Epithelial cell of prostate (primary cell): ENCODE measurements around the gene NR5A2.

ENCODE experiments used
- DNase-seq: peaks from one replicate; pipeline ENCODE4 v3.0.0-alpha.2; 2011; ENCODE audit warnings: low read depth, low spot score
- H3K27ac ChIP-seq: fragments of 450-650 bp; 2 replicates; pipeline ENCODE4 v1.5.1; 2017; ENCODE audit warnings: mild to moderate bottlenecking

The NR5A2 gene

DNA sequence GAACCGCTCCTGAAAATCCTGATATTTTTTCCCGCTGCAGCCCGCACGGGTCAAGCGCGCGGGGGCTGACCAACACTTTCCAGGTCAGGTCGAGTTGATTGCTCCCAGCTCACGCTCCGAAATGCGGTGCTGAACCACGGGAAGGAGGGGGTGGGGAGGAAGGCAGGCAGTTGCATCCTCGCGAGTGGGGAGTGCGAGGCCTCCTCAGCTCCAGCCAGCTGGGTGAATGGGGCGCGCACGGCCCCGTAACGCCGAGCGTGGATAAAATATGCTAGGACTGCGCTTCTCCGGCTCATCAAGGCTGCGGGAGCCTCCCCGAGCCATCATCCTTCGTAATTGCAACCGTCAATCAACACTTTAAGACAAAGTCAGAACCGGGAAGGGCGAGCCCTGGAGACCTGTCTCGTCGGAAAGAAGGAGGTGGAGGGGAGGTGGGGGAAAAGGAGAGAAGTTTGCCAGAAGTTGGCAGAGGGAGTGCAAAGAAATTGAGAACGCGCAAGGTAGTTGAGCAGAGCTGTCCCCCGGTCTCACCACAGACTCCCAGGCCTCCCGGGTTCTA, 8.0 kb downstream of the NR5A2 start:
- no peak for DNase-seq
- H3K27ac ChIP-seq = no peak overlapping the region

DNA sequence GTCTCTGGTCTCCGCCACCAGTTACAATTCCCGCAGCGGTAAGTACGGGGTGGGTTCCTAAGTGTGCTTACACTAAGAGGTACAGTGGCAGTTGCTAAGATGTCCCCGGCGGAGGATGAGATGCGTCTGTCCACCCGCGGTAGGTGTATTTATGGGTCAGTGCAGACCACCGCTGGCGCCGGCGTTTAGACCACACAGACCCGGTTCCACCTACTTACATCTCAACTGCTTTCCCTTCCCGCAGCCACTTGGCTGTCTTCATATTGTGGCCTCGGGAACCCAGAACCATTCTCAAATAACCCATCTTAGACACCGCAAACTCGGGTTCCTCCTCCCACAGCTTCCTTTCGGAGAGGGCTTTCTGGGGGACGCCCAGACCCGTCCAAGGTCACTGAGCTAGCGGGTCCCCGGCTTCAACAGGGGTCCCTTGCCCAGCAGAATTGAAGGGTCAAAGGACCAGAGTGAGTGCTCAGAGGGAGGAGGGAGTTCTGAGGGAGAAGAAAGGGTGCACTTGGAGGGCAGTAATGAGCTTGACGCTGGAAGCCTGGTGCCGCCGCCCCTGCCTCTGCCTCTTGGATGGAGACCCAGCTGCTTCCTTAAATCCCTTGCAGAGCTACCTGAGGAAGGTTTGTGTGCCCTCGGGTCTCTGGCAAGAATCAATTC, 8.6 kb downstream of the NR5A2 start:
- no peak for DNase-seq
- no peak overlapping the region for H3K27ac ChIP-seq

DNA sequence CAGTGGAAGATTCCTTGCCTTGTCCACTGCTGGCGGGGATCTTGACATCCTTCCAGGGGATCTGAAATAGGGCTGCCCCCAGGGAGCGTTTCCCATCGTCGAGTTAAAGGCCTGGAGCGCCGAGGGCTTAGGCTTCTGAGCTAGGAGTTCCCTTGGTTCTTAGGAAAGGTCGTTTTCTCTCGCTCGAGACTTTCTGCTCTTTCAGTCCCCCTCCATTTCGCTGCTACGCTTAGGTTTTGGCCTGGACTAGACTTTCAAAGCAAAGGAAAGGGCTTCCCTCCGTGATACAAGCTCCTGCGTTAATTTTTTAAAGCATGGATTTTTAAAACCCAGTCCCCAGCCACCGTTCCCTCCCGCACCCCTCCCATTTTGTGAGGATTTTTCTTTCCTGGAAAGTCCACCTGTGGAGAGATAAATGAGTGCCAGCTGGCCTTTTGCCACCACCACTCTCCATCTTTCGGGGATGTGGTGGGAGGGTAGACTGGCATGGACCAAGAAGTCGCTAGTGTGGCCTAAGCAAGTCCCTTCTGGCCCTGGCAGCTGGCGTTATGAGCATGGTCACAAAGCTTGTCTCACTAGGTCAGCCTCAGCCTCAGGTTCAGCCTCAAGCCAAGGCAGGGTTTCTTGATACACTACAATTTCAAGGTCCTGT, 9.2 kb downstream of the NR5A2 start:
- no peak overlapping the region for H3K27ac ChIP-seq
- DNase-seq = no peak

DNA sequence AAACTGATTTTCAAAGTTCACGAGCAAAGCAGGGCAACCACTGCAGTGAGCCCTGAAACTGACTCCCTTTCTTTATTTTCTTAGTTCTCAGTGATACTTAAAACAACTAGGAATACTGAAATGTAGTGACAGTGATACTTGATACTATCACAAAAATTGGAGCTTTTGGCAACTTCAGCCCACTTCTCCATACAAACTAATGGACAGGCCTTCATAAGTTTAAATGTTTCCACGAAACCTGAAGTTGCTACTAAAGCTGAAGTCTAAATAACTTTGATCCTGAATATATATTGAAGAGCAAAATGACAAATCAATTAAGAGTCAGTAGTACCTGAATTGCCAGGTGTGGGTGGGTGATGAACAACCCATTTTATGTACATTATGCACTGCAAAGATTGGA, 10.0 kb downstream of the NR5A2 start:
- H3K27ac ChIP-seq = no peak overlapping the region
- no peak for DNase-seq

DNA sequence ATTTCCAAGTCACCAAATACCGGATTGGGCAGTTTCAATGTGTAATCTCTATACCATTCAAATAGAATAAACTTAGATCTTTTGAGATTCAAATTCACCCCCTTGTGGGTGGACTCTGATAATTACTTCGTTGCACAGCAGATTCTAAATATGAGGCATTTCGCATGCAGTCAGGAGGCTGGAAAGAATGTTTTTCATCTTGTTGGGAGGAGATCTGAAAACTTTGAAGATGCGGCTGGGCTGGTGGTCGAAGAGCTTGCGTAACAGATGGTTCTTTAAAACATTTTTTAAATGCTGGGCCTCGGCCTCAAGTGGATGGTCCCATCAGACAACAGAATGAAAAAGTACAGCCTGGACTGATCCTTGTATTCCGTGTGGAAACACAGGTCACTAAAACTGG, 10.4 kb downstream of the NR5A2 start:
- H3K27ac ChIP-seq = no peak overlapping the region
- no peak for DNase-seq

DNA sequence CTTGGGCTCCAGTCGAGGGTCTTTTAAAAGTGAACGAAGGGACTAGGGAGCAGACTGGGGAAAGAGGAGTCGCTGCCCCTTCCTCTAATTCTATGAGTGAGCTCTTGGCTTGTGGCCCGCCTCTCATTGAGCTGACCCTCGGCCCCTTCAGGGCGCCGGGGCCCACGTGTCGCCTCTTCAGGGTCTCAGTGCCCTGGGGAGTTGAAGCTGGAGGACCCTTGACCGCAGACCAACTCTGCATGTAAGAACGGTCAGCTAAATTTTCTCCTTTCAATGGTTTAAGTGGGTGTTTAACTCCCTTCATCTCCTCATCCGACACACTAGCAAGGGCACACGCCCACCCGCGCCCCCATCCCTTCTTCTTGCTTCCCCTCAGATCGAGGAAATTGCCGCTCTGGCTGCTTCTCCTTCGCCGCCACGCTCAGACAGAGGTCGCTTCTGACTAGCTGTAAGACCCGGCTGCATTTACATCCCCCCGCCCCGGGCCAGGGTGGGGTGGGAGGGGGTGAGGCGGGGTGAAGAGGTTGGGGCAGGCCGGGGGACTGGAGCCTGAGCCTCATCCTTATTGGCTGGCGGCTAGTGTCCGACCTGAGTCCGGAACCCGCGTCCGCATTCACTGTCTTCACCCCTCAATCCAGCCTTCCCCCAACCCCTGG, 10.9 kb downstream of the NR5A2 start:
- DNase-seq = no peak
- no peak overlapping the region for H3K27ac ChIP-seq

DNA sequence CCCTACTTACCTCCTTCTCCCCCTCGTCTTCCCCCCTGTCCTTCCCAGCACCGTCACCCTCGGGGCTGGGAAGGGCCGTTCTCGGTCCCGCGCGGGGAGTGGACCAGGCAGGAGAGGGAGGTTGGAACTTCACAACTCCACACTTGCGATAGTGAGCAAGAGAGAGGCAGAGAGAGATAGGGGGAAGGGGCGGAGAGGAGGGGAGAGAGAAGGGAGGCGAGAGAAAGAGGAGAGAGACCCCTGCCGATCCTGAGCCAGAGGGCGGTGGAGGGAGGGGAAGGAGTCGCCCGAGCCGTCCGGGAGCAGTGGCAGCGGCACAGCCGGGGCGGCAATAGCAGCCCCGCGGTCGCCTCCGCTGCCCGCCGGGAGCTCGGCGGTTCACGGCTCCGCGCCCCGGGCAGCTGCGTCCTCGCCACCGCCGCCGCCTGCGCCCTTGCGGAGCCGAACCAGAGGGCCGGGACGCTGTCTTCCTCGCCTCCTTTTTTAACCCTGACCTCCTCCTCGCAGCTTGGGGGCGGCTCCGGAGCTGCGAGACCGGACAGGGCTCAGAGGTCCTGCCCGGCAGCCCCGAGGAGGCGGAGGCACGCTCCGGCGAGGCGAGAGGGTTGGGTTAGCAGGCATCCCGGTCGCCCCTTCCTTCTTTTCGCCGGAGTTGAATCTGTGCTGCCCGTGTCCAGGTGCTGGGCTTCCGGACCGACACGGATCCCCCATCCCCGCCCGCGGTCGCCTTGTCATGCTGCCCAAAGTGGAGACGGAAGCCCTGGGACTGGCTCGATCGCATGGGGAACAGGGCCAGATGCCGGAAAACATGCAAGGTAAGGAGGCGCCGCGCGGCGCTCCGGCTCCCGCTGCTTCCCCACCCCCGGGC, 11.7 kb downstream of the NR5A2 start:
- H3K27ac ChIP-seq = no peak overlapping the region
- no peak for DNase-seq

DNA sequence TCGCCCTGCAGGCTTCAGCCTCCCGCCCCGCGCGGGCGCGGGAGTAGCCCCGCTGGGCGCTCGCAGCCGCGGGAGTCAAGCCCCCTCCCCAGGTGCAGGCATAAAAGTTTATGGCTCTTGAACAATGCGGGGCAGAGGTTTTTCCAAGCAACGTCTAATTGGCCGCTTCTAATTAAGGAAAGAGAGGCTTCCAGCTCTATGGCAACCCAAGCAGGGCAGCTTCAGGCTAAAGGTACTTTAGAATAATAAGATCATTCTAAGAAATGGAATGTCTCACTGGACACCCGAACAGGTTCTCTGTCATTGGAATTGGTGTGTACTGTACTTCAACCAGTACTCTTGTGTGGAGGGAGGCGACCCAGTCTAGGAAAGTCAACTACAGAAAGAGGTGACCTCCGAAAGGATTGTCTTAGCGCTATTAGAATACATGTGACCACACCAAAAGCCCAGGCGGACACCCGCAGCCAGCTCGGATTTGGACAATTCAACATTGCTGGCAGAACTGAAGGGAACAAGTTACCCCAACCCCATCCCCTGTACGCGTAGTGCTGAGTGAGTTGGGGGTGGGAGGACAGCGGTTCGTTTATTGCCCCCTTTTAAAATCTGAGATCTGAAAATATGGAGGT, 12.5 kb downstream of the NR5A2 start:
- no peak for DNase-seq
- no peak overlapping the region for H3K27ac ChIP-seq

DNA sequence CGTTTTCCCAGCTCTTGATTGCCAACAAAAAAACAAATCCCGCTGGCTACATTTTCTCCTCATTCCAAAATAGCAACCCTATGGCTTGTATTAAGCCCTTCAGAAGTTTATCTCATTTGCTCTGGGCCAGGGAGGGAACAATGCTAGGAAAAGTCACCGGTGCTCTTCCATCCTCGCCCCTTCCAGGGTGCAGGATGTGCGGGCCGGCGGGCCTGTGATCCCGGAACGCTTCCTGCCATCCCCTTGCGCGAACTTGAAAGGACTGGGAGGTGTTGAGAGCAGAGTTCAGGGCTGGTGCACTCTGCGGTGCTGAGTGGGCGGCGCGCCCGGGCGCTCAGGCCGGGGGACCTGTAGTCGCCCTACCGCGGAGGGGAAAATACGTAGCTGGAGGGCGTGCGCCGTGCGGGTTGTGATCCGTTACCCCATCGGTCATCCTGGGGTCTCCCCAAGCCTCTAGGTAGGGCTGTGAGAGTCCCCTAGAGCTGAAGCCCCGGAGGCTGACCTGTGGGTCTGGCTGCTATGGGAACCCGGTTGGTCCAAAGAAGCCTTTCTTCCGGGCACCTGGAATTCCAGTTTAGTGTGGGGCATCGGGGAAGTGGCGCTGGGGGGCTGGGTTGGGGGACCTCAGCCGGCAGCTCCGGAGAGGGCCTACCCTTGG, 13.1 kb downstream of the NR5A2 start:
- no peak for DNase-seq
- H3K27ac ChIP-seq = no peak overlapping the region

- no peak overlapping the region for H3K27ac ChIP-seq
- DNase-seq = no peak
Observed at GRCh38 chr1:200041337-200042118, 14.0 kb downstream of the NR5A2 start.

- no peak for DNase-seq
- H3K27ac ChIP-seq = no peak overlapping the region
Observed at GRCh38 chr1:200042119-200042551, 14.6 kb downstream of the NR5A2 start.

DNA sequence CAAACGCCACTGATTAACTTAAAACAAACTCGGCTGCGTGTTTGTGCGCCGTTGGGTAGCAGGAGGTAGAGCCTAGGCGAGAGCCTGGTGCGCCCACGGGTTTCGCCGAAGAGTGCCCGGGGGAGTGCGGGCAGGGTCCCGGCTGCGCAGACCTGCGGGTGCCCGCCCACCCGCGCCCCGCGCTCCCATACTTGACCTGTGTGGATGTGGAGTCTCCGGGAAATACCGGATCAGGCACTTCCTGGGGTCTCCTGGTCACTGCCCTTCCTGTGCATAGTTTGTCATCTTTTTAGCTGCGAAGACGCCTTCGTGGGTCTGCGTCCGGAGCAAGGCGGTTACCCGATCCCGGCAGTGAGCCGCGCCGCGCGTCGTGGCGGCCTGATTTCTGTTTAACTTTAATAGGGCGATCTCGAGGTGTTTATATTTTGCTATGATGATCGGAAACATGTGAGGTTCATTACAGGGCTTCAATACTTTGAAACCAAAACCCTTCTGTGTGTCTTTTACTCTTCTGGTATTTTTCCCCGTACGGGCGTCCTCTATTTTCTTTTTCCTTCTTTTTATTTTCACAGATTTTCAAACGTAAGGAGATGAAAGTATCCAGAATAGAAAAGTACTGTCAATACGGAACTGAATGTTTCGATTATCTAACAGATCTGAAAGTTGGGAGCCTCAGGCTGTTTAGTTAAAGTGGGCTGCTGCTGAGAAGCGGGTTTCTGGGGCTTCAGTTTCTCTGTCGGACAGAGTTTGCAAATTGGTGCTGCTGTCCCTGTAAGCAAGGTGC, 15.2 kb downstream of the NR5A2 start:
- DNase-seq = no peak
- H3K27ac ChIP-seq = no peak overlapping the region

DNA sequence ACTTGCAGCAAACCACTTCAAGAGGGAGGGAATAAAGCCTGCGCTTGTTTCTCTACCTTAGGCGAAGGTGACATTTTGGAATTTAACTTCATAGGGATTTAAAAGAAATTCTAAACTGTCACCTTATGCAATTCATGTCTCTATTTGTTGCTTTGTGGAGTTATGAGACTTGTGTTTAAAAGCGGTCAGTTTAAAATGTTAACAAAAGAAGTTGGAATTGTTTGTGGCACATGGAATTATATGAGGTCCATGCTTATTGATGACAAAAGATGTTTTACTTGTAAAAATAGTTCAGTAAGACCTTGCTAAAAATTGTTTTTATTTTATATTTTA, 15.8 kb downstream of the NR5A2 start:
- no peak for DNase-seq

GRCh38 chr1:200046115-200046514, 18.6 kb downstream of the NR5A2 start:
- H3K27ac ChIP-seq = no peak overlapping the region
- no peak for DNase-seq

More for the DNA sequence above, 15.8 kb downstream of the NR5A2 start:
- H3K27ac ChIP-seq = no peak overlapping the region

DNA sequence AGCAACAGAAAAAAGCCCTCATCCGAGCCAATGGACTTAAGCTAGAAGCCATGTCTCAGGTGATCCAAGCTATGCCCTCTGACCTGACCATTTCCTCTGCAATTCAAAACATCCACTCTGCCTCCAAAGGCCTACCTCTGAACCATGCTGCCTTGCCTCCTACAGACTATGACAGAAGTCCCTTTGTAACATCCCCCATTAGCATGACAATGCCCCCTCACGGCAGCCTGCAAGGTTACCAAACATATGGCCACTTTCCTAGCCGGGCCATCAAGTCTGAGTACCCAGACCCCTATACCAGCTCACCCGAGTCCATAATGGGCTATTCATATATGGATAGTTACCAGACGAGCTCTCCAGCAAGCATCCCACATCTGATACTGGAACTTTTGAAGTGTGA, 20.7 kb downstream of the NR5A2 start:
- DNase-seq = no peak

DNA sequence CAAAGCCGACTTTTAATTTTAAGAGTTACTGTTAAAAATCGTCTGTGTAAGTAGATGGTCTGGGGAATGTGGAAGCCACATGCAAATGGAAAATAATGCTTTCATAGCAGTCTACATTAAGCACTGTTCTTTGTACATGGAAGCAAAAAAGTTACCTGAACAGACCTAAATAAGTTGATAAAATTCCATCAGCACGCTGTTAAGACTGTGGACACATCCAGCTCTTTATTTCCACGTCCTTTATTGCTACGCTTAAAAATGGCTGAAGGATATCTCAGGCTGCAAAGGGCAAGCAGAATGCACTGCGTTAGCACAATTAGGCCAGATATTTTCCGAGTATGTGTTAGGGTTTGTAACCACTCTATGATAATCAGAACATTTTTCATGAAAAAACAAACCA, 22.3 kb downstream of the NR5A2 start:
- no peak for DNase-seq

More for the DNA sequence above, 20.7 kb downstream of the NR5A2 start:
- H3K27ac ChIP-seq = no peak overlapping the region

DNA sequence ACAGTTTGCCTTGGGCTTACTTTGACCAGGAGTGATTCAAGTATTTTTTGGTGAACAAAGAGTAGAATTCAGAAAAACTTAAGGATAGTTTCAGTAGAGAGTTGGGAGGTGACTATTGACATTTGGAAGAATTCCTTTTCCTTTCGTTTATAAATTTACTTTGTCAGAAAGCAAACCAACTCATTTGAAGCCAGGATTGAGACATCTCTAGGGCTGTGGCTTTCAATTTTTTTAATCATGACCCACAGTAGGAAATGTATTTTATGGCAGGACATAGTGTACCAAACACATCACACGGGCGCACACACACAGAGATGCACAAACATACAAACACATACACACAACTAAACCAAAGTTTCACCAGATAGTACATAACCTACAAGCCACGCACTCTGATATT, 24.1 kb downstream of the NR5A2 start:
- DNase-seq = no peak
- H3K27ac ChIP-seq = no peak overlapping the region

More for the DNA sequence above, 22.3 kb downstream of the NR5A2 start:
- no peak overlapping the region for H3K27ac ChIP-seq

DNA sequence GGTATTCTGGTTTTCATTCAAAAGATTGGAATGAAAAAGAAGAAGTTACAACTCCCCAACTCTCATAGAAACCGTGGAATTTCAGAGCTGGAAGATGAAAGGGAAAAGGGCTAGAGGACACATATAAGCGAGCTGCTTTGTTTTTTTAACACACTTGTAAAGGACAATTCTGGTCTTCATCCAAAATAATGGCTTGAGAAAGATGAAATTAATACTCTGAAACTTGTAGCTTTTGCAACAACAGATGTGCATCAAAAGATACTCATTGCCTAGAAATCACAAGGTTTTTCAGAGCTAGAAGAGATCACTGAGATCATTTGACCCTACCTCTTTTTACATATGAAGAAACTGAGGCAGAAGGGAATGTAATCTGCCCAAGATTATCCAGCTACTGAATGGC, 25.6 kb downstream of the NR5A2 start:
- no peak for DNase-seq
- H3K27ac ChIP-seq = no peak overlapping the region
